A549 (cell line): Measurements from ENCODE around the gene CLCN7.

Experiments
- CHD2 ChIP-seq: fragments of 150-350 bp; IDR thresholded peaks from 2 replicates; pipeline ENCODE4 v1.6.1; 2014; ENCODE audit warnings: low read length; ENCODE audit not compliant: partially characterized antibody
- CTCF ChIP-seq: fragments of >200 bp; sonication (Bioruptor Twin); formaldehyde crosslinking; IDR thresholded peaks from 3 replicates; pipeline ENCODE4 v1.5.1; 2016
- MAX ChIP-seq: IDR thresholded peaks from 2 replicates; pipeline ENCODE4 v1.6.1; 2012
- PBX3 ChIP-seq: IDR thresholded peaks from 2 replicates; pipeline ENCODE4 v1.6.1; 2012

GRCh38 chr16:1458977-1459341 lies 15.9 kb downstream of the CLCN7 start:
- TF ChIP-seq CTCF (no peak), CHD2 (no peak), PBX3 (no peak), MAX (no peak)
